ENCODE measurements around the gene DLAT.
"Not testable (repeated sequence)": the region's sequence is repeated elsewhere in the genome, so short reads cannot be mapped to it uniquely, and the experiment has no call there.

The DLAT gene

GRCh38 chr11:112051768-112052167 lies 26.6 kb downstream of the DLAT start:
- DNase-seq = no peak

GRCh38 chr11:112057170-112057569 lies 32.0 kb downstream of the DLAT start:
- DNase-seq = no peak

- DNase-seq = no peak
These were observed 32.9 kb downstream of the DLAT start for GRCh38 chr11:112058103-112058502.

GRCh38 chr11:112062923-112063322 lies 37.7 kb downstream of the DLAT start:
- DNase-seq = no peak

- DNase-seq = peak; percentile 58
These were observed 49.0 kb downstream of the DLAT start, which contains the start of the genes NKAPD1 and PIH1D2 for GRCh38 chr11:112073941-112074811. Gene NKAPD1 (plus strand): TSS chr11:112074299. CDS start chr11:112075575, 1,276 bp downstream. Gene PIH1D2 (minus strand): TSS chr11:112074017. CDS start chr11:112073174, 843 bp downstream.

DNA sequence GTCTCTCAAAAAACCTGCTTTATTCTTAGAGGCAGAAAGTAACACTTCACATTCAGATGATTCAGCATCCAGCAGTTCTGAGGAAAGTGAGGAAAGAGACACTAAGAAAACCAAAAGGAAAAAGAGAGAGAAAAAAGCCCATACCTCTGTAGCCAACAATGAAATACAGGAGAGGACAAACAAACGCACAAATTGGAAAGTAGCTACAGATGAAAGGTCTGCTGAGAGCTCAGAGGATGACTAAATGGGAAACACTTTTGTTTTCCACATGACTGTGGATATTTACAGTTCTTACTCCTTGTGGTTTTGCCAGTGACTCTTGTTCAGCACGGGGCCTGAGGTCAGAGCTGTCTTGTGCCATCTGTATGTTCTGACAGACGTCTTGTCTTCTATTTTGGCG lies 57.5 kb downstream of the DLAT start:
- DNase-seq = no peak

- DNase-seq = no peak
These were observed 60.7 kb downstream of the DLAT start for GRCh38 chr11:112085822-112086421.

DNA sequence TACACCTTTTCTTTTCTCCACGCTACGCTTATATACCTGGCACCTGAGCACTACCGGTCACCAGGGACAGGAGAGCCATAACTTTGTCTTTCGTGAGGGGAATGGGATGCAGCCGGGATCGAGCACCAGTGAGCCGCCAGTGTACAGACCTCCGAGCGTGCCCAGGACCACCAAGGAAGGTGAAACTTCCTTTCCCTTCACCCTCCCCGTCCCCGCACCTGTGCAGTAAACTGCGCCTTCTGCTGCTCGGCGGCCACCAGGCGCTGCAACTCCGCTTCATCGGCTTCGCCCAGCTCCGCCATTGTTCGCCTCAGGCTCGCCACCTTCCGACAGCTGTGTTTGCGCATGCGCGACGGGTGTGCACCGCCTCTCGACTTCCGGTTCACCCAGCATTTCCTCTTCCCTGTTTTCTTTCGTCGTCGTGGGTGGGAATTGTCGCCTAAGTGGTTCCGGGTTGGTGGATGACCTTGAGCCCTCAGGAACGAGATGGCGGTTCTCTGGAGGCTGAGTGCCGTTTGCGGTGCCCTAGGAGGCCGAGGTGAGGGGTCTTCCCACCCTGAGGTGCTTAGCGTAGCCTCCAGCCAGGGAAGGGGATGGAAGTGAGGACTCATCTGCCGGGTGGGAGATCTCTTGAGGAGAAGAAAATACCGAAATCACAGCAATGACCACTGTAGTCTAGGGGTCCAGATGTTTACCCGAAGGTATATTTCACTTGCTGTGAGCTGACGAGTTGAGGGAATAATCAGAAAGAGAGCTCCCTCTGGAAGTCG lies 61.4 kb downstream of the DLAT start, which contains the start of the genes SDHD and TIMM8B:
TSS of gene SDHD (plus strand) at position 452 of the 770 bp plus-strand sequence. CDS start at position 487, 35 bp downstream.
TSS of gene TIMM8B (minus strand) at position 335 of the 770 bp plus-strand sequence. CDS start at position 302, 33 bp downstream.
- DNase-seq = peak; percentile 82

DNA sequence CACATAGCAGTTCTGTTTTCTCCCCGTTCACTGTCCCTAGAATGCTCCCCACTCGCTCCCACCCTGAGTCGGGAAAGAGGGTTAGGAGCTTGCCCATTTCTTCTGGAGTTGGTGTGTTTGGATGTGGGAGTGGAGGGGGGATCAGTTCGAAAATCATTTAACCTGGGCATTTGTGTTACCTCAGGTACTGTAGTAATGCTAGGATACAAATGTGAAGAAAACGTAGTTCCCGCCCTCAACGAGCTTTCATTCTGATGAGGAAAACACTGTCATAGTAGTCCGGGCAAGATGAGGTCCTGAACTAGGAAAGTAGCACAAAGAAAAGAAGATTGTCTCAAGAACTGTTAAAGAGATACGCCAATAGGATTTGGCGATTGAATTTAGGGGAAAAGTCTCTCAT lies 62.0 kb downstream of the DLAT start:
- DNase-seq = no peak

- not testable (repeated sequence) for DNase-seq
These were observed 70.1 kb downstream of the DLAT start for GRCh38 chr11:112095302-112095701.

- no peak for DNase-seq
These were observed 71.0 kb downstream of the DLAT start for GRCh38 chr11:112096194-112096593.

- no peak for DNase-seq
These were observed 72.7 kb downstream of the DLAT start for GRCh38 chr11:112097734-112098528.

DNA sequence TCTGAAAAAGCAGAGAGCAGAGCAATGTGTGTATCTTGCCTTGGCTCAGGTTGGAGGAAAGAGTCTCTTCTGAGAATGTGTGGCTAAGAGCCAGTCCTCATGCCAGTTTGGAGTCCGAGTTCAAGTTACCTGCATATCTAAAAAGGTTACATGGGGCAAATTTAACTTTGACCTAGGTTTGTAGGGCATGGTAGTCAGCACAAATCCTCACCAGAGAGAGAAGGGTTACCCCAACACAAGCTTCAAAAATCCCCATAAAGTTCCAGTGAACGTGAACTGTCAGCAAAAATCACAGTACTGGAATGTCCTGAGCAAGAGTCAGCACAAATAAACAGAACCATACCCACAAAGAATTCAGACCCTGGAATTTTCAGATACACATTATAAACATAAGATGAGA lies 75.3 kb downstream of the DLAT start:
- no peak for DNase-seq

DNA sequence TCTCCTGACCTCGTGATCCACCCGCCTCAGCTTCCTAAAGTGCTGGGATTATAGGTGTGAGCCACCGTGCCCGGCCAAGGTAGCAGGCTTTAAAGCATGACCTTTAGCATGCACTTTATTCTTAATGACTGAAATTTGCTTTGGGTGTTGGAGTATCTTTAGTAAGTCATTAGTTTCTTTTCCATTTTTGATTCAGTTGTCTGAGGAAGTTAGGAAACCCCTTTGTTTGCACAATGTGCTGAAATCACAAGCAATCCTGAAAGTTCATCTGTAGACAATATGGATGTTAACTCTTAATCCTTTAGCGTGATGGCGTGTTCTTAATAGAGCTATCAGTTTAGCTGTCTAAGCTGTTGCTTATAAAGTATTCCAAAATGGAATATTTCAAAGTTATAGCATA lies 78.2 kb downstream of the DLAT start:
- DNase-seq = no peak

GRCh38 chr11:112106070-112106469 lies 80.9 kb downstream of the DLAT start:
- no peak for DNase-seq

Measured in SHP77 treated with DMSO at 0.1 percent for 48 hours (cell line).